MCF 10A (cell line): ENCODE data around the gene TRIM65. TPM values are rescaled to one million over a fixed set of nuclear protein-coding genes. Genes with fewer than 3 reads are reported as not detected.
"Not testable (repeated sequence)": the region's sequence is repeated elsewhere in the genome, so short reads cannot be mapped to it uniquely, and the experiment has no call there.

Experiments used
- BruUV-seq: library from RNA; stranded (reverse); fragments of 400-500 nt; replicated peaks from 2 replicates; lab custom pipeline; 2021; lab: Mats Ljungman, UMichigan
- CTCF ChIA-PET: fragments of 300-600 bp; sonication (Branson Sonifier 250); formaldehyde crosslinking; extraction: SDS; loops from one replicate; lab custom pipeline; 2021; ENCODE audit warnings: antibody characterized with exemption, inconsistent platforms; lab: Yijun Ruan, JAX
- POLR2A ChIA-PET: fragments of 300-600, 350-650 bp; sonication (Branson Sonifier 250); formaldehyde crosslinking; extraction: SDS; loops from one replicate; lab custom pipeline; 2020; ENCODE audit warnings: antibody characterized with exemption, inconsistent platforms; lab: Yijun Ruan, JAX
- DNase-seq: peaks from one replicate; pipeline ENCODE4 v3.0.0-alpha.2; 2018; ENCODE audit not compliant: unreplicated experiment
- H3K27ac Mint-ChIP-seq: one replicate; pipeline ENCODE4 v1.8.0; 2022; ENCODE audit warnings: mild to moderate bottlenecking, low read depth, mixed read lengths; ENCODE audit not compliant: unreplicated experiment
- H3K27me3 Mint-ChIP-seq: one replicate; pipeline ENCODE4 v1.8.0; 2022; ENCODE audit warnings: mixed read lengths; ENCODE audit not compliant: insufficient read depth, unreplicated experiment
- H3K36me3 Mint-ChIP-seq: one replicate; pipeline ENCODE4 v1.8.0; 2022; ENCODE audit warnings: mild to moderate bottlenecking, moderate library complexity, mixed read lengths; ENCODE audit not compliant: insufficient read depth, unreplicated experiment
- H3K4me1 Mint-ChIP-seq: one replicate; pipeline ENCODE4 v1.8.0; 2022; ENCODE audit warnings: mixed read lengths; ENCODE audit not compliant: insufficient read depth, unreplicated experiment
- H3K4me3 Mint-ChIP-seq: one replicate; pipeline ENCODE4 v1.8.0; 2022; ENCODE audit warnings: mild to moderate bottlenecking, moderate library complexity, mixed read lengths; ENCODE audit not compliant: unreplicated experiment
- H3K9me3 Mint-ChIP-seq: one replicate; pipeline ENCODE4 v1.8.0; 2022; ENCODE audit warnings: mixed read lengths; ENCODE audit not compliant: unreplicated experiment
- intact Hi-C: fragments of 100-400 bp; cut with micrococcal nuclease; formaldehyde crosslinking; loops from 2 replicates; pipeline ENCODE4 v1.14.1; 2022
- total RNA-seq: library from RNA; stranded (reverse); gene quantifications from 2 replicates; pipeline ENCODE4 v1.2.3, GENCODE V29; 2022
- TF ChIP-seq, protein P1 (sequence below): fragments of 200-600 bp; IDR thresholded peaks from one replicate; pipeline ENCODE4 v1.8.0; 2022; ENCODE audit warnings: antibody characterized with exemption, mild to moderate bottlenecking; ENCODE audit not compliant: unreplicated experiment

The TRIM65 gene
- total RNA-seq, 1 experiment from 2014 or later = 15.9 TPM

DNA sequence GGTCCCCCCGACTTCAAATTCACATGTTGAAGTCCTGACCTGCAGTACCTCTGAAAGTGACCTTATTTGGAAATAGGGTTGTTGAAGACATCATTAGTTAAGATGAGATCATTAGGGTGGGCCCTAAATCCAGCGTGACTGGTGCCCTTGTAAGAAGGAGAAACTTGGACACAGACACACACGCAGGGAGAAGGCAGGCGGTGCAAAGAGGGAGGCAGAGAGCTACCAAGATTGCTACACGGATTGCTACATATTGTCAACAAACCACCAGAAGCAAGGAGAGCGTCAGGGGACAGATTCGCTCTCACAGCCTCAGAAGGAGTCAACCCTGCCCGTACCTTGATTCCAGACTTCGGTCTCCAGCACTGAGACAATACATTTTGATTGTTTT is 34.8 kb downstream of the TRIM65 start:
- intact Hi-C loops = no loop called here
- no peaks in the 10 kb centered on the region for H3K9me3 Mint-ChIP-seq
- H3K27ac Mint-ChIP-seq = no peak overlapping the region
- ChIA-PET CTCF (interaction anchor here (0.9 to 2.0 kb wide), 9 partner anchors 8 to 18 kb away, joined by 3 to 8 read pairs (median 5); partner anchors contain the start of gene TRIM47), POLR2A (interaction anchor here (2.0 kb wide), 1 partner anchor 11 kb away, joined by 5 read pairs; no protein-coding TSS in a partner anchor)
- no peaks in the 10 kb centered on the region for H3K4me1 Mint-ChIP-seq
- H3K4me3 Mint-ChIP-seq = no peak overlapping the region
- TF ChIP-seq, protein P1, sequence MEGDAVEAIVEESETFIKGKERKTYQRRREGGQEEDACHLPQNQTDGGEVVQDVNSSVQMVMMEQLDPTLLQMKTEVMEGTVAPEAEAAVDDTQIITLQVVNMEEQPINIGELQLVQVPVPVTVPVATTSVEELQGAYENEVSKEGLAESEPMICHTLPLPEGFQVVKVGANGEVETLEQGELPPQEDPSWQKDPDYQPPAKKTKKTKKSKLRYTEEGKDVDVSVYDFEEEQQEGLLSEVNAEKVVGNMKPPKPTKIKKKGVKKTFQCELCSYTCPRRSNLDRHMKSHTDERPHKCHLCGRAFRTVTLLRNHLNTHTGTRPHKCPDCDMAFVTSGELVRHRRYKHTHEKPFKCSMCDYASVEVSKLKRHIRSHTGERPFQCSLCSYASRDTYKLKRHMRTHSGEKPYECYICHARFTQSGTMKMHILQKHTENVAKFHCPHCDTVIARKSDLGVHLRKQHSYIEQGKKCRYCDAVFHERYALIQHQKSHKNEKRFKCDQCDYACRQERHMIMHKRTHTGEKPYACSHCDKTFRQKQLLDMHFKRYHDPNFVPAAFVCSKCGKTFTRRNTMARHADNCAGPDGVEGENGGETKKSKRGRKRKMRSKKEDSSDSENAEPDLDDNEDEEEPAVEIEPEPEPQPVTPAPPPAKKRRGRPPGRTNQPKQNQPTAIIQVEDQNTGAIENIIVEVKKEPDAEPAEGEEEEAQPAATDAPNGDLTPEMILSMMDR = no peak
- no peaks in the 10 kb centered on the region for H3K27me3 Mint-ChIP-seq
- H3K36me3 Mint-ChIP-seq = no peaks in the 10 kb centered on the region
- BruUV-seq = no TSS peak
- DNase-seq = no peak

DNA sequence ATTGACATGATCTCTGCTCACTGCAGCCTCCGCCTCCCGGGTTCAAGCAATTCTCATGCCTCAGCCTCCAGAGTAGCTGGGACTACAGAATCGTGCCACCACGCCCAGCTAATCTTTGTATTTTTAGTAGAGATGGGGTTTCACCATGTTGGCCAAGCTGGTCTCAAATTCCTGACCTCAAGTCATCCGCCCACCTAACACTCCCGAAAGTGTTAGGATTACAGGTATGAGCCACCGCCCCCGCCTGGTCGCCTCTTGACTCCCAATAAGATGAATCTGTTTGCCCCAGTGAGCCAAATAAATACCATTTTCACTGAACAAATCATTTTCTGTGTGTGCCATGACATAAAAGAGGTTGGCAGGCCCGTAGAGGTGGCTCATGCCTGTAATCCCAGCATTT is 37.4 kb downstream of the TRIM65 start:
- H3K4me3 Mint-ChIP-seq, BruUV-seq, H3K9me3 Mint-ChIP-seq, intact Hi-C loops, H3K27ac Mint-ChIP-seq, H3K4me1 Mint-ChIP-seq, H3K27me3 Mint-ChIP-seq, H3K36me3 Mint-ChIP-seq: not testable (repeated sequence)
- ChIA-PET POLR2A (interaction anchor here (0.7 to 2.2 kb wide), 4 partner anchors 10 to 83 kb away, joined by 3 to 7 read pairs (median 4); no protein-coding TSS in a partner anchor), CTCF (interaction anchor here (0.7 to 1.5 kb wide), 2 partner anchors 16 to 420 kb away, joined by 3 to 6 read pairs; no protein-coding TSS in a partner anchor)
- DNase-seq = peak; percentile 38

DNA sequence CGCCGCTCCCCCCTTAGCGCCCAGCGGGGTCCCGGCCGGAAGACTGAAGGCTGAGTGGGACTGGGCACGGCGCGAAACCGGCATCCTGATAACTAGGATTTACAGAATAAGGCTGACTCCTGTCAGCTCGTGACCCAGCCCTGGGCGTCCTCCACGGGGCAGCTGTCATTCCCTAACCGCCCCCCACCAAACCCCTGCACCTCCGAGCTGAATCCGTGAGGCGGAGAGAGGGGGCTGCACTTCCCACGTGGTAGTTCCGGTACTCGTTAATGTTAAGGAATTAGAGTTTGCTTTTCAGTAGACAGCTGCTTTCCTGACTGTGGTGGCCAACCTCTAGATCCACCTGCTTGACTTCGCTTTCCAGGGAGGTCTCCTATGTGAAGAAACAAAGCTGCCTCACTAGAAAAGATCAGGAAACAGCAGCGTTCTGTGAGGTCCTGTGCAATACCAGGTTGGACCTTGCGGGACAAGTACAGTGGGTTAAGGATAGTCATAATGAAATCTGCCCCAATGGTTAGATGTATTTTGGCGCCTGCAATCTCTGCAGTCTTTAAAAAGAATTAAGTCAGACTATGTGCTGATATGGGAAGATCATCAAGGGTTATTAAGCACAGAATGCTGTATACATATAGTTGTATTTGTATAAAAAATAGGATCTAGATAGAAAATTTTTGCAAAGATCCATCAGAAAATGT is 40.5 kb downstream of the TRIM65 start:
- ChIA-PET CTCF (interaction anchor here (0.7 to 3.6 kb wide), 7 partner anchors 8 to 158 kb away, joined by 3 to 36 read pairs (median 5); partner anchors contain the start of genes GALK1 and TRIM47), POLR2A (interaction anchor here (1.0 to 6.1 kb wide), 24 partner anchors 11 to 408 kb away, joined by 3 to 164 read pairs (median 12); partner anchors contain the start of genes ACOX1, GALK1, MRPL38 and RECQL5)
- H3K27ac Mint-ChIP-seq = no peak overlapping the region
- peaks cover 19% of the 10 kb centered on the region for H3K4me1 Mint-ChIP-seq
- H3K4me3 Mint-ChIP-seq = no peak overlapping the region
- intact Hi-C loops = no loop called here
- H3K27me3 Mint-ChIP-seq = no peaks in the 10 kb centered on the region
- TSS peak; percentile 80 for BruUV-seq
- no peak for DNase-seq
- TF ChIP-seq, protein P1 = peak; percentile 14
- no peaks in the 10 kb centered on the region for H3K9me3 Mint-ChIP-seq
- H3K36me3 Mint-ChIP-seq = peaks cover 25% of the 10 kb centered on the region

DNA sequence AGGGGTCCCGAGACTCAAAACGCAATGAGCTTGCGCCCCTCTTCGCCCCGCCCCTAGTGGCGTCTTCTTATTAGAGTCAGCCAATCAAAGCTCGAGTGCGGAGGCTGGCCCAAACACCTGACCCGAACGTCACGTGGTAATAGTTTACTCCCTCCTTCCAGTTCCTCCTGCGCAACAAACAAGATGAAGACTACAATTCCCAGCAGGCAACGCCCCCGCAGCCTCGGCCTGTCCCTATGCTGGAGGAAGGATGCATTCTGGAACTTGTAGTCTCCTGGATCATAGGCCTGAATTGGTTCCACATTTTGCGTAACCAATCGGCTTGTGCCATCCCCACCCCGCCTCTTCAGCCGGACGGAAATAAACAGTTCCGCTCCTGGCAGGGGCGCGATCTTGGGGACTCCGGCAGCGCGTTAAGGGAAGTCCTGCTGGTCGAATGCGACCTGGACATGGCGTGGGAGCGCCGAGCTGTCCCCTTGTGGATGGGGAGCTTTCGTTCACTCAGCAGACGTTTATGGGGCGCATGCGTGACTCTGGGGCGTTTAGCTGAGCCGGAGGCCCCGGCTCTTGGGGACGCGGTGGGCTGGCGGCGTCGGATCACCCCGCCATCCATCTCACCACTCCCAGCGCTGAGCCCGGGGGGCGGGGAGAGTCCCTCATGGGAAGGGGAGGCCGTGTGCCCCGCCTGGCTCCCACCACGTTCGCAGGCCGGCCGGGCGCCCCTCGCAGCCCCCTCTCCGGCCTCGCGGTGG is 41.3 kb downstream of the TRIM65 start, which contains the start of gene WBP2:
TSS of gene WBP2 (minus strand) at position 26 of the 752 bp plus-strand sequence. CDS start 38 bp downstream, outside the sequence.
- DNase-seq = peak; percentile 100
- Mint-ChIP-seq H3K9me3 (no peaks in the 10 kb centered on the region), H3K4me3 (no peak within 1 kb of the TSS), H3K27me3 (no peaks in the 10 kb centered on the region), H3K27ac (no peak within 1 kb of the TSS), H3K4me1 (peaks cover 19% of the 10 kb centered on the region), H3K36me3 (peaks cover 33% of the 10 kb centered on the region)
- TF ChIP-seq, protein P1 = no peak
- POLR2A ChIA-PET = interaction anchor here (0.7 to 6.1 kb wide), 35 partner anchors 10 to 496 kb away, joined by 3 to 164 read pairs (median 4); partner anchors contain the start of genes ACOX1, FBF1, GALK1 and ITGB4
- CTCF ChIA-PET = interaction anchor here (0.6 to 3.6 kb wide), 12 partner anchors 11 to 159 kb away, joined by 3 to 36 read pairs (median 3); partner anchors contain the start of genes GALK1, TRIM47, UNC13D and UNK
- intact Hi-C loops = loop anchor here (2.0 kb wide), 1 partner anchor 41 kb away; the partner anchor contains the start of gene TRIM65
- BruUV-seq = no TSS peak
